ENCODE results near the gene LRP8. TPM values are rescaled to one million over a fixed set of nuclear protein-coding genes. Genes with fewer than 3 reads are reported as not detected.
A peak's percentile ranks its signal among the peaks of the same experiment; 100 is the strongest.

LRP8 gene
- total and polyA plus RNA-seq, 2 experiments from 2014 or later, result 2.4 to 2.7 TPM

GRCh38 chr1:53344921-53345838, 17.3 kb upstream of the LRP8 start:
- Histone ChIP-seq H3K9me3 (ENCODE audit: low read depth) (no peaks in the 10 kb centered on the region), H3K4me3 (no peak overlapping the region), H3K36me3 (replicated peaks; ENCODE audit: insufficient read depth, low read depth) (no peaks in the 10 kb centered on the region), H2AFZ (no peak overlapping the region), H3K79me2 (no peaks in the 10 kb centered on the region), H3K4me2 (no peak overlapping the region), H3K27ac (no peak overlapping the region), H4K20me1 (ENCODE audit: insufficient read depth, poor library complexity, severe bottlenecking) (no peaks in the 10 kb centered on the region), H3K4me1 (ENCODE audit: insufficient read depth) (no peaks in the 10 kb centered on the region), H3K9me2 (replicated peaks; ENCODE audit: insufficient read depth) (no peaks in the 10 kb centered on the region), H3K27me3 (no peaks in the 10 kb centered on the region)
- no peak for DNase-seq (ENCODE audit: low spot score)
- TF ChIP-seq CTCF (IDR thresholded peaks at IDR 0.05; ENCODE audit: poor library complexity), result no peak
- no peak for TF ChIP-seq EZH2 (IDR thresholded peaks at IDR 0.05; ENCODE audit: borderline replicate concordance)
- TF ChIP-seq EZH2phosphoT487 (IDR thresholded peaks at IDR 0.05; ENCODE audit: low read depth, severe bottlenecking, unreplicated experiment), result no peak
- WGBS (ENCODE audit: low lambda C conversion rate, missing lambda C conversion rate), result 96% methylated on average over 11 of the region's 11 CpGs

- Histone ChIP-seq H3K27ac (no peak overlapping the region), H3K36me3 (replicated peaks; ENCODE audit: insufficient read depth, low read depth) (no peaks in the 10 kb centered on the region), H3K4me3 (no peak overlapping the region), H3K4me1 (ENCODE audit: insufficient read depth) (no peaks in the 10 kb centered on the region), H4K20me1 (ENCODE audit: insufficient read depth, poor library complexity, severe bottlenecking) (no peaks in the 10 kb centered on the region), H3K9me2 (replicated peaks; ENCODE audit: insufficient read depth) (no peaks in the 10 kb centered on the region), H3K79me2 (no peaks in the 10 kb centered on the region), H2AFZ (no peak overlapping the region), H3K4me2 (no peak overlapping the region), H3K27me3 (no peaks in the 10 kb centered on the region), H3K9me3 (ENCODE audit: low read depth) (no peaks in the 10 kb centered on the region)
- peak; percentile 5 for DNase-seq (ENCODE audit: low spot score)
- TF ChIP-seq EZH2 (IDR thresholded peaks at IDR 0.05; ENCODE audit: borderline replicate concordance) (no peak), EZH2phosphoT487 (IDR thresholded peaks at IDR 0.05; ENCODE audit: low read depth, severe bottlenecking, unreplicated experiment) (no peak), CTCF (IDR thresholded peaks at IDR 0.05; ENCODE audit: poor library complexity) (no peak)
- WGBS (ENCODE audit: low lambda C conversion rate, missing lambda C conversion rate), result 62% methylated on average over 9 of the region's 9 CpGs
These were observed 16.2 kb upstream of the LRP8 start for GRCh38 chr1:53343831-53344668.

GRCh38 chr1:53342735-53343470, 15.0 kb upstream of the LRP8 start:
- Histone ChIP-seq H3K9me3 (ENCODE audit: low read depth) (no peaks in the 10 kb centered on the region), H3K4me2 (no peak overlapping the region), H3K79me2 (no peaks in the 10 kb centered on the region), H3K9me2 (replicated peaks; ENCODE audit: insufficient read depth) (no peaks in the 10 kb centered on the region), H4K20me1 (ENCODE audit: insufficient read depth, poor library complexity, severe bottlenecking) (no peaks in the 10 kb centered on the region), H2AFZ (no peak overlapping the region), H3K27me3 (no peaks in the 10 kb centered on the region), H3K36me3 (replicated peaks; ENCODE audit: insufficient read depth, low read depth) (no peaks in the 10 kb centered on the region), H3K4me1 (ENCODE audit: insufficient read depth) (no peaks in the 10 kb centered on the region), H3K27ac (no peak overlapping the region), H3K4me3 (no peak overlapping the region)
- TF ChIP-seq EZH2 (IDR thresholded peaks at IDR 0.05; ENCODE audit: borderline replicate concordance) (no peak), EZH2phosphoT487 (IDR thresholded peaks at IDR 0.05; ENCODE audit: low read depth, severe bottlenecking, unreplicated experiment) (no peak), CTCF (IDR thresholded peaks at IDR 0.05; ENCODE audit: poor library complexity) (no peak)
- WGBS (ENCODE audit: low lambda C conversion rate, missing lambda C conversion rate), result 90% methylated on average over 10 of the region's 10 CpGs
- DNase-seq (ENCODE audit: low spot score), result no peak

All from hepatocyte (in vitro differentiated cells).